Rectal smooth muscle tissue (tissue), 1 donor: ENCODE results near the gene GRAP2.

Experiments used
- H3K27ac ChIP-seq: one replicate; pipeline ENCODE4 v1.7.0; 2013; ENCODE audit warnings: low read depth, low read length, inconsistent platforms
- H3K27me3 ChIP-seq: one replicate; pipeline ENCODE4 v1.7.0; 2013; ENCODE audit warnings: low read length; ENCODE audit not compliant: control insufficient read depth, insufficient read depth
- H3K36me3 ChIP-seq: one replicate; pipeline ENCODE4 v1.7.0; 2013; ENCODE audit warnings: low read length; ENCODE audit not compliant: control insufficient read depth, insufficient read depth
- H3K4me1 ChIP-seq: one replicate; pipeline ENCODE4 v1.7.0; 2013; ENCODE audit warnings: low read length; ENCODE audit not compliant: control insufficient read depth, insufficient read depth
- H3K4me3 ChIP-seq: one replicate; pipeline ENCODE4 v1.7.0; 2013; ENCODE audit warnings: low read length
- H3K9ac ChIP-seq: one replicate; pipeline ENCODE4 v1.7.0; 2013; ENCODE audit warnings: low read length

The GRAP2 gene

DNA sequence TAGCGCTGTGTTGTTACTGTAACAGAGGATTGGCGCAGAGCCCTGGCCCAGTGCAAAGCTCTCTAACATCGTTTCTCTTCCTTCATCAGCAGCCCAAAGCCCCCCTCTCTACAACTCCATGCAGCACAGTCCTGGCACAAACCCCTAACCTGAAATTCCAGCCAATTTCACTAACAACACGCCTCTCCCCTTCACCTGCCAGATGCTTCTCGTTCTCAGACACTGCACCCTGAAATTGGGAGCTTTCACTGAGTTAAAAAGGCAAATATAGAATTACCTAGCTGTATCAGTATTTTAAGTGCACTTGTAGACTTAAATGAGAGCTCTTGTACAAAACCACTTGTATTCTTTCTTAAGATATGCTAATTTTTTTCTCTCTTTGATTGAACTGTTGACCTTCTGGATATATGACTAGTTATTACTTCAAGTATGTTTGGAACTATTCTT lies 16.3 kb downstream of the GRAP2 start:
- Histone ChIP-seq H3K9ac (no peak overlapping the region), H3K27me3 (no peaks in the 10 kb centered on the region), H3K27ac (no peak overlapping the region), H3K36me3 (no peaks in the 10 kb centered on the region), H3K4me1 (no peaks in the 10 kb centered on the region), H3K4me3 (no peak overlapping the region)

DNA sequence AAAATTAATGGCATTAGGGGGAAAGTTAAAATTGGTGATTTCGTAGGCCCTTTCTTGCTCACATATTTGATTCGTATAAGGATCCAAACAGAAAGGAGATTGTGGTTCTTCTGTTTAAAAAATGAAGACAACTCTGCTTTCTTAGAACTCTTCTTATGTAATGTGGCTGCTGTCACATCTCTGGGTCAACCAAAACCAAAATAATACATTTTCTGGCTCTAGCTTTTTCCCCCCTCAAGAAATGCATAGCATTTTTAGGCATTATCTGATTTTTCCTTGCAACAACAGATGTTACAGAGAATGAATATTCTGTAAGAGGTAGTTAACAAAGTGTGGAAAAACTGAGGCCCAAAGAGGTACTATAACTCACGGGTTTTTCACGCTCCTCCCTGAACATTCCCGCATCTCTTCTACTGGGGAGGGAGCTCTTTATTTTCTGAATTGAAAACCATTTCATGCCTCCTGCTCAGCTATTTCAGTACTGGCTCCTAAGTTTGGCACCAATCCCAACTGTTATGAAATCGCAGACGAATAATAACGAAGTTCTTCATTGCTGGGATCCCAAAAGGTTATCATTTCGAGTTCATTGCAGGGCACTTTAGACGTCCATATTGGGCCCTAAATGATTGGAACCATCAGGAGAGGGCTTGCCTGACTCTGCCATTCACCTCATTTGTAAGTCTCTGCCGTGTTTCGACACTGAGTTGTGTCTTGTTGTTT lies 17.1 kb downstream of the GRAP2 start:
- Histone ChIP-seq H3K27ac (no peak overlapping the region), H3K4me3 (peak overlapping the region; percentile 12), H3K9ac (no peak overlapping the region), H3K36me3 (no peaks in the 10 kb centered on the region), H3K27me3 (no peaks in the 10 kb centered on the region), H3K4me1 (no peaks in the 10 kb centered on the region)

- Histone ChIP-seq H3K27me3 (no peaks in the 10 kb centered on the region), H3K36me3 (no peaks in the 10 kb centered on the region), H3K9ac (no peak overlapping the region), H3K4me1 (no peaks in the 10 kb centered on the region), H3K27ac (no peak overlapping the region), H3K4me3 (no peak overlapping the region)
Observed at GRCh38 chr22:39920134-39920743, 19.4 kb downstream of the GRAP2 start.

DNA sequence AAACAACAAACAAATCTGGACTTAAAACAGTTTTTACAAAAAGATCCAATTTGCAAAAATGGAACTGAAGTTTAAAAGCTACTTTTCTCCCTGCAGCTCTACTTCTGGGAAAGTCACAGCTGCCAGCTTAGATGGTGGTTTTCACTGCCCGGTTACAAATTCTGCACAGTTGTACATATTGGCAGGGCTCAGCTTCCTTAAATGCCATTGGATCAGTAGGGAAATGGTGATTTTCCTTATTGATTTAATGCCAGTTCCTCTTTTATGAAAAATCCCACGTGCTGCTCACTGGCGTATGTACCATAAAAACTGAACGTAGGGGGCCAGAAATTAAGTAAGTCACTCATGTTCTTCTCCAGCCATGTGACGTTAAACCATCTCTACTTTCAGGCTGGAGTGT lies 22.8 kb downstream of the GRAP2 start:
- Histone ChIP-seq H3K4me3 (no peak overlapping the region), H3K27me3 (no peaks in the 10 kb centered on the region), H3K36me3 (no peaks in the 10 kb centered on the region), H3K9ac (no peak overlapping the region), H3K4me1 (no peaks in the 10 kb centered on the region), H3K27ac (no peak overlapping the region)

GRCh38 chr22:39924286-39924685 lies 23.4 kb downstream of the GRAP2 start:
- H3K4me3 ChIP-seq, result no peak overlapping the region
- H3K9ac ChIP-seq, result no peak overlapping the region
- H3K36me3 ChIP-seq, result no peaks in the 10 kb centered on the region
- H3K4me1 ChIP-seq, result no peaks in the 10 kb centered on the region
- H3K27ac ChIP-seq, result no peak overlapping the region
- H3K27me3 ChIP-seq, result no peaks in the 10 kb centered on the region

- Histone ChIP-seq H3K4me3 (no peak overlapping the region), H3K4me1 (no peaks in the 10 kb centered on the region), H3K27ac (no peak overlapping the region), H3K9ac (no peak overlapping the region), H3K27me3 (no peaks in the 10 kb centered on the region), H3K36me3 (no peaks in the 10 kb centered on the region)
Observed at GRCh38 chr22:39925273-39925672, 24.4 kb downstream of the GRAP2 start.

DNA sequence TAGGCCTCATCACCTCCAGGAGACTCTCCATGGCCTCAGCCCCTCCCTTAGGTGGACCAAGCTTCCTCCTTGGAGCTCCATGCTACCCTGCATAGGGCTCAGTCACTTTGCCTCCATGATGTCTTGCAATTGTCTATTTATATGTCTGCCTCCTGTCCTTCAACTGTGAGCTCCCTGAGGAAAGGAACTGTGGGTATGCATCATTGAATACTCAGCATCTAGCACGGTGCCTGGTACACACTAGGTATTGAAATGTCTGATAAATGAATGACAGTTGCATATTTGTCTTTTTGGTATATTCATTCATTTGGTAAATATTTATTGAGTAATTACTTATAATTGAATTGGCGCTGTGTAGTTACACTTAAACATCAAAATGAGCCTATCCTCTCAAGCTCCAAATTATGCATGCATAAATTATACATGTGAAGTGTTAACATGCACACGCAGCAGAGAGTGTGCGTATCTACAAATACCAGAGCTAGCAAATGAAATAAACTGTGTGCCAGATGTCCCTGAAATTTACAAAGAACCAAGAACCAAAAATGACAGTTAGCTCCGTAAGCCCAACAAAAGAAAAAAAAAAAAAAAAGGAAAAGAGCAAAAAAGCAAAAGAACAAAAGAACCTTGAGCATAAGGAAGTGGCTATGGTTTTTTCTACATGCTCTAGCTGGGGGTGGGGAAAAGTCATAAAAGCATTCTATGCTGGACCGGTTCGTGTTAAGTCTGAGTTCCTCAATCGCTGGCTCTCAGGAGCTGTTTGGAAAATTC lies 25.2 kb downstream of the GRAP2 start:
- Histone ChIP-seq H3K27me3 (no peaks in the 10 kb centered on the region), H3K4me3 (no peak overlapping the region), H3K4me1 (no peaks in the 10 kb centered on the region), H3K27ac (no peak overlapping the region), H3K9ac (no peak overlapping the region), H3K36me3 (no peaks in the 10 kb centered on the region)

DNA sequence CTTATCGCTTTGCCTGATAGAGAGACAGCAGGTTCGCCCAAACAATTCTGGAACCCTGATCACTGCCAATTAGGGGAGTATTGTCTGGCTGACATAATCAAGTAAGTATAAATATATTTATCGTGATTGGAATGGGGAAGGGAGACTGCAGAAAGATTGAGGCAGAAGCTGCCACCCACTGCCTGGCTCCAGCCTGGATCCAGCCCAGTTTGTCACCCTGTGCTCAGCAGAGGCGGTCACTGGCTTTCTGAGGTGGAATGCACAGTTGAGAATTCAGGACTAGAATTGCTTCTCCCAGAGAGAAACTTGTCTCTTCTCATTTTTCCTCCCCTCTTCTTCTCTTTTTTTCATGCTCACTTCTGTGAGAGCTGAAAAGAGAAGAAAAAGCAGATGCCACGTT lies 25.9 kb downstream of the GRAP2 start:
- H3K4me3 ChIP-seq, result peak overlapping the region; percentile 24

GRCh38 chr22:39927544-39927943 lies 26.7 kb downstream of the GRAP2 start:
- H3K36me3 ChIP-seq, result no peaks in the 10 kb centered on the region
- no peak overlapping the region for H3K27ac ChIP-seq
- H3K27me3 ChIP-seq, result no peaks in the 10 kb centered on the region
- no peak overlapping the region for H3K4me3 ChIP-seq
- no peaks in the 10 kb centered on the region for H3K4me1 ChIP-seq
- H3K9ac ChIP-seq, result no peak overlapping the region

More for the DNA sequence above, 25.9 kb downstream of the GRAP2 start:
- Histone ChIP-seq H3K27ac (no peak overlapping the region), H3K4me1 (no peaks in the 10 kb centered on the region), H3K9ac (no peak overlapping the region), H3K36me3 (no peaks in the 10 kb centered on the region), H3K27me3 (no peaks in the 10 kb centered on the region)

DNA sequence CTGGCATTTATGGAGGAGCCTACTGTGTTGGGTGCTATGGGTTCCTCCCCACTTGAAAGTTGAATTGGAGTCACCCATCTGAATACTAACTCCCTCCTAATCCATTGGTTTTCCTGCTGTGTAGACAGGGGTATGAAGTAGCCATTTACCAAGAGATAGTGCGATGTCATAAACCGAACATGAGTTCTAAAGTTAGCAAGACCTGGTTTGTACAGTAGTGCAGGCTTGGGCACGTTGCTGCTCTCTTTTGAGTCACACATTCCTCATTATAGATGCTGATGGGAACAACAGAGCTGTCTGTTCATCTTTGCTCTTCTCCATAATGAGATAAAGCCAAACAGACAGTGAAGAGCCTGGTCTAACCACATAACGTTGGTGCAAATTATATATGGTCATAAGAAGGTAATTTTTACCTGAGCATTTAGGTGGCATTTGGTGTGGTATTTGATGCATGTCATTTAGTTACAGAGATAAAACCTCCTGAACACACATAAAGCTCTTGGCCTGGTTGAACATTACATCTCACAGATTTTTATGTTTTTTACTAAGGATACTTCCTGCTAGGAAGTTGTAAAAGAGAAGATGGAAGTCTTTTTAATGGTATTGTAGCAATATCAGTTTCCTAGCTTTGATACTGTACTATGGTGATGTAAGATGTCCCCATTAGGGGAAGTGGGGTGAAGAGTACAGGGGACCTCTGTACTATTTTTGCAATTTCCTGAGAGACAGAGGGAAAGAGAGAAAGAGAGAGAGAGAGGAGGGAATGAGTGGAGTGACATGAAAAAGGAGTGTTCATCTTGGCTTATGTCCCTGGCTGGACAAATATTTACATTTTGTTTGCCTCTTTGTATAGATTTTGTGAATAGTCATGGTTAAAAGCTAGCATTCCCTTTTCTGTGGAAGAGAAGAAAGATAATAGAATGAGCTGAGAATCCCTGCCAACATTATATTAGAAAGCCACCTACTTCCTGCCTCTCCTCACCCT lies 27.9 kb downstream of the GRAP2 start:
- Histone ChIP-seq H3K4me3 (no peak overlapping the region), H3K36me3 (no peaks in the 10 kb centered on the region), H3K4me1 (no peaks in the 10 kb centered on the region), H3K27me3 (no peaks in the 10 kb centered on the region), H3K9ac (no peak overlapping the region), H3K27ac (no peak overlapping the region)

DNA sequence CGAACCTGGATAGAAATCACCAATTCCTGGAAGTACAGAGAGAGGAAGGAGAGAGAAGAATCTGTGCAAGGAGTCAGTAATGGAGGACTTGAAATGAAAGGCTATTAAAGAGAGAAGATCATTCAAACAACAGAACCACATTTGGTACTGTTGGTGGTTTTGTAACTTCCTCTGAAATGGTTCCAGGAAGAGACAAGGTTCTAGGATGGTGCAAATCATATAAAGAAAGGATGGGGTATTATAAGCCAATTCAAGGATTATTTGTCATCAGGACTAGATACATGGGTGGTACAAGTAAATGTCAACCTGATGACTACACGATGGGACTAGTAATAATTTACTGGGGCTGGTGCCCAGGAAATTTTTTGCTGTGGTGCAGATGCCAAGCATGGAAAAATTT lies 30.4 kb downstream of the GRAP2 start:
- no peaks in the 10 kb centered on the region for H3K27me3 ChIP-seq
- no peak overlapping the region for H3K4me3 ChIP-seq
- H3K27ac ChIP-seq, result no peak overlapping the region
- H3K9ac ChIP-seq, result no peak overlapping the region
- no peaks in the 10 kb centered on the region for H3K36me3 ChIP-seq
- no peaks in the 10 kb centered on the region for H3K4me1 ChIP-seq

GRCh38 chr22:39932166-39932565 lies 31.3 kb downstream of the GRAP2 start:
- H3K4me1 ChIP-seq, result no peaks in the 10 kb centered on the region
- no peak overlapping the region for H3K9ac ChIP-seq
- H3K4me3 ChIP-seq, result no peak overlapping the region
- H3K27ac ChIP-seq, result no peak overlapping the region
- no peaks in the 10 kb centered on the region for H3K27me3 ChIP-seq
- no peaks in the 10 kb centered on the region for H3K36me3 ChIP-seq
